Neural crest cell (in vitro differentiated cells): ENCODE measurements around the gene CACYBP. TPM values are rescaled to one million over a fixed set of nuclear protein-coding genes. Genes with fewer than 3 reads are reported as not detected.

Source experiments
- DNase-seq: peaks from one replicate; pipeline ENCODE4 v3.0.0; 2021; ENCODE audit warnings: low read depth, mixed read lengths, low spot score
- H3K27ac Mint-ChIP-seq: one replicate; pipeline ENCODE4 v1.8.0; 2021; ENCODE audit warnings: mild to moderate bottlenecking, mixed read lengths; ENCODE audit not compliant: unreplicated experiment
- H3K27me3 Mint-ChIP-seq: 2 replicates; pipeline ENCODE4 v1.8.0; 2021; ENCODE audit warnings: low read depth, mild to moderate bottlenecking, mixed read lengths
- H3K36me3 Mint-ChIP-seq: 2 replicates; pipeline ENCODE4 v1.8.0; 2021; ENCODE audit warnings: low read depth, mild to moderate bottlenecking, mixed read lengths
- H3K4me1 Mint-ChIP-seq: 2 replicates; pipeline ENCODE4 v1.8.0; 2021; ENCODE audit warnings: mixed read lengths
- H3K4me3 Mint-ChIP-seq: one replicate; pipeline ENCODE4 v1.8.0; 2021; ENCODE audit warnings: mild to moderate bottlenecking, mixed read lengths
- H3K9me3 Mint-ChIP-seq: 2 replicates; pipeline ENCODE4 v1.8.0; 2021; ENCODE audit warnings: mixed read lengths
- total RNA-seq: library from RNA; stranded (reverse); gene quantifications from 2 replicates; pipeline ENCODE4 v1.2.1, GENCODE V29; 2021
- TF ChIP-seq, protein P1 (sequence below): fragments of 200-600 bp; sonication (generic); conservative IDR thresholded peaks from 2 replicates; pipeline ENCODE4 v1.5.0; 2021; ENCODE audit warnings: antibody characterized with exemption, mild to moderate bottlenecking

The CACYBP gene
- total RNA-seq, 1 donor from 2014 or later, result 173 TPM

DNA sequence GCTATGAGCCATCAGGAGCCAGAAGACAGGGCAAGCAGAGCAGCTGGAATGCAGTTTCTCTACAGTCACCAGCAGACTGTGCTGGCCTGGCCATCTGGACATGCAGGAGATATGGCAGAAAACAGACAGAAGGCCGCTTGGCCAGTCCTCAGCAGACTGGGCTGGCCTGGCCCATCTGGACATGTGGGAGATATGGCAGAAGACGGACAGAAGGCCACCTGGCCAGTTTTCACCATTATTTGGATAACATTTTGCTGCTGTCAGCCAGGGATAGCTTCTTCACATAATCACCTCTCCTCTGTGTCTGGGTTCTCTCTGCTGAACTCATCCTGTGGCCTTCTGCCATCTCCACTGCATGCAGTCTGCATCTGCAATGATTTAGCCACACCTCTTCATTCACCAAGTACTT is 25.0 kb upstream of the CACYBP start:
- Mint-ChIP-seq H3K27me3 (no peaks in the 10 kb centered on the region), H3K4me1 (no peaks in the 10 kb centered on the region), H3K27ac (no peak overlapping the region), H3K36me3 (no peaks in the 10 kb centered on the region), H3K4me3 (no peak overlapping the region), H3K9me3 (no peaks in the 10 kb centered on the region)
- no peak for DNase-seq
- TF ChIP-seq, protein P1, sequence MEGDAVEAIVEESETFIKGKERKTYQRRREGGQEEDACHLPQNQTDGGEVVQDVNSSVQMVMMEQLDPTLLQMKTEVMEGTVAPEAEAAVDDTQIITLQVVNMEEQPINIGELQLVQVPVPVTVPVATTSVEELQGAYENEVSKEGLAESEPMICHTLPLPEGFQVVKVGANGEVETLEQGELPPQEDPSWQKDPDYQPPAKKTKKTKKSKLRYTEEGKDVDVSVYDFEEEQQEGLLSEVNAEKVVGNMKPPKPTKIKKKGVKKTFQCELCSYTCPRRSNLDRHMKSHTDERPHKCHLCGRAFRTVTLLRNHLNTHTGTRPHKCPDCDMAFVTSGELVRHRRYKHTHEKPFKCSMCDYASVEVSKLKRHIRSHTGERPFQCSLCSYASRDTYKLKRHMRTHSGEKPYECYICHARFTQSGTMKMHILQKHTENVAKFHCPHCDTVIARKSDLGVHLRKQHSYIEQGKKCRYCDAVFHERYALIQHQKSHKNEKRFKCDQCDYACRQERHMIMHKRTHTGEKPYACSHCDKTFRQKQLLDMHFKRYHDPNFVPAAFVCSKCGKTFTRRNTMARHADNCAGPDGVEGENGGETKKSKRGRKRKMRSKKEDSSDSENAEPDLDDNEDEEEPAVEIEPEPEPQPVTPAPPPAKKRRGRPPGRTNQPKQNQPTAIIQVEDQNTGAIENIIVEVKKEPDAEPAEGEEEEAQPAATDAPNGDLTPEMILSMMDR, result no peak

- TF ChIP-seq, protein P1, result no peak
- H3K27ac Mint-ChIP-seq, result no peak overlapping the region
- no peaks in the 10 kb centered on the region for H3K9me3 Mint-ChIP-seq
- no peaks in the 10 kb centered on the region for H3K36me3 Mint-ChIP-seq
- H3K4me3 Mint-ChIP-seq, result no peak overlapping the region
- H3K4me1 Mint-ChIP-seq, result no peaks in the 10 kb centered on the region
- H3K27me3 Mint-ChIP-seq, result no peaks in the 10 kb centered on the region
- no peak for DNase-seq
These were observed 24.0 kb upstream of the CACYBP start for GRCh38 chr1:174975764-174976163.

GRCh38 chr1:174976436-174977108 is 23.2 kb upstream of the CACYBP start:
- no peaks in the 10 kb centered on the region for H3K4me1 Mint-ChIP-seq
- no peaks in the 10 kb centered on the region for H3K9me3 Mint-ChIP-seq
- no peak for DNase-seq
- TF ChIP-seq, protein P1, result no peak
- H3K27ac Mint-ChIP-seq, result no peak overlapping the region
- no peaks in the 10 kb centered on the region for H3K36me3 Mint-ChIP-seq
- no peaks in the 10 kb centered on the region for H3K27me3 Mint-ChIP-seq
- H3K4me3 Mint-ChIP-seq, result no peak overlapping the region

DNA sequence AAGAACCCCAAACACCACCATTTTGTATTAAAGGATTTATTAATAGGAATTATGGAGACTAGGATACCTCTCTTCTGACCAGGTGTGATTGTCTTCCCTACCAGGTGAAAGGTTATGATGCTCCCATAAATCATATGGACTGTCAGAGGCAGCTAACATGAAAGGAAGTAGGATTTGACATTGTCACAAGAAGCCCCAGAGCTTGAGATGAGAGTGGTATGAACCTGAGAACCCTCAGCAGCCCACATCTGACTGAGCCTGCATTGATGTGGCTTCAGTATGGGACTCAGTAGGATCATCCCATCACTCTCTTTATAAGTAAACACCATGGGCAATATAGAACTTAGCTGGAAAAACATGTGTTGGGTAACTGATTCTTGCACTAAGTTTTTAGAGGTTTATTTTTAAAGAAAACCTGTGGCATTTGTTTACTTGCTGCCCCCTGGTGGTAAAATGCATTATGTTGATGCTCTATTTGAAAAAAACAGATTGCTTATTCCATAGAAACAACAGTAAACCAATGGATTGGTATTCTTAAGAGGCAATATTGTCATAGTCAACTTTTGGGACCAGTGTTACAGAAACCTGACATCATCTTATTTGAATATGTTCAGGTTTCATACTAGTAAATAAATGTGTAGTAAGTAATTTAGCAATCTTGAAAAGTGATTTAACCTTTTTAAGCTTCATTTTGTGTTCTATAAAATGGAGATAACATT is 16.6 kb upstream of the CACYBP start:
- Mint-ChIP-seq H3K4me1 (no peaks in the 10 kb centered on the region), H3K4me3 (no peak overlapping the region), H3K27ac (no peak overlapping the region), H3K9me3 (peaks cover 2% of the 10 kb centered on the region), H3K27me3 (no peaks in the 10 kb centered on the region), H3K36me3 (peaks cover 2% of the 10 kb centered on the region)
- peak; percentile 26 for DNase-seq
- TF ChIP-seq, protein P1, result peak; percentile 78

DNA sequence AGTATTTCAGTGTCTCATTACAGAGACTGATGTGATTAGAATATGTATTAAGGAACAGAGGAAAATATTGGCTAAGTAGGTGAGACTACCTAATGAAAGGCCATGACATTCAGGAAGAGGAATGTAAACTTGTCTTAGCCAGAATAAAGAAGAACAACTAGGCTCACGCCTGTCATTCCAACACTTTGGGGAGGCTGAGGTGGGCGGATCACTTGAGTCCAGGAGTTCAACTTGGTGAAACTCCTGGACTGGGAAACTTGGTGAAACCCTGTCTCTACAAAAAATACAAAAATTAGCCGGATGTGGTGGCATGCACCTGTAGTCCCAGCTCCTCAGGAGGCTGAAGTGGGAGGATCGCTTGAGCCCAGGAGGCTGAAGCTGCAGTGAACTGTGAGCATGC is 14.8 kb upstream of the CACYBP start:
- DNase-seq, result no peak
- Mint-ChIP-seq H3K27ac (no peak overlapping the region), H3K4me3 (no peak overlapping the region)

More for the DNA sequence above, 14.8 kb upstream of the CACYBP start:
- Mint-ChIP-seq H3K4me1 (no peaks in the 10 kb centered on the region), H3K27me3 (no peaks in the 10 kb centered on the region), H3K9me3 (peaks cover 2% of the 10 kb centered on the region), H3K36me3 (peaks cover 2% of the 10 kb centered on the region)
- TF ChIP-seq, protein P1, result no peak
